Measurements from ENCODE around the gene DAGLA. TPM values are rescaled to one million over a fixed set of nuclear protein-coding genes. Genes with fewer than 3 reads are reported as not detected.

The DAGLA gene
- total and polyA plus RNA-seq, 2 of the 13 experiments (the other 11 are each of a cell fraction or from before 2014, with no cell fraction given), result 2.6 to 3.9 TPM

- in situ Hi-C loops (cut with HindIII; ENCODE audit: extremely low pct_ligation_motif_present, low pct_unique_long_range_greater_than_20kb), result no loop called here
- DNase-seq (ENCODE audit: low spot score), result no peak
- 0 out of 6 replicates have a peak overlapping the region, but pooled peaks of 1 of the 3 experiments have one; percentile 68 for H3K4me3 ChIP-seq (replicated peaks in 1 of 3; ENCODE audit: insufficient read depth in 1 of 3, low read depth in 2 of 3, low read length in 3 of 3)
- ChIA-PET POLR2A (interaction anchor here (1.0 to 6.2 kb wide), 6 partner anchors 17 to 84 kb away, joined by 3 to 43 read pairs (median 11); partner anchors contain the start of genes FEN1 and TMEM258), CTCF (ENCODE audit: low intra/inter-chr PET ratio, low total read pairs) (interaction anchor here (3.5 to 5.4 kb wide), 3 partner anchors 19 to 37 kb away, joined by 18 to 51 read pairs (median 47); no protein-coding TSS in a partner anchor)
- BruUV-seq (replicated peaks), result no TSS peak
- intact Hi-C loops (cut with micrococcal nuclease; ENCODE audit: unreplicated experiment), result no loop called here
- H3K4me1 ChIP-seq (ENCODE audit: insufficient read depth, low read length), result peaks cover 80% of the 10 kb centered on the region
- H3K27ac ChIP-seq (ENCODE audit: extremely low read length, insufficient read depth, low read length), result no peak overlapping the region
- H3K4me2 ChIP-seq (ENCODE audit: low read depth, low read length), result peak overlapping the region; percentile 94
- no peaks in the 10 kb centered on the region for H3K27me3 ChIP-seq (ENCODE audit: control insufficient read depth in 1 of 2, insufficient read depth in 2 of 2, low read length in 2 of 2)
- H2AFZ ChIP-seq (ENCODE audit: low read length), result no peak overlapping the region
- no peak for ATAC-seq
- WGBS (ENCODE audit: low lambda C conversion rate), result 79% methylated on average over 5 of the region's 5 CpGs
- peaks cover 33% of the 10 kb centered on the region for H3K79me2 ChIP-seq (ENCODE audit: insufficient read depth, low read length)
- no peak for FAIRE-seq
- no peaks in the 10 kb centered on the region for H4K20me1 ChIP-seq (ENCODE audit: insufficient read depth, low read length)
- no peak overlapping the region for H3K9ac ChIP-seq (ENCODE audit: insufficient read depth, low read depth, low read length)
- H3K9me3 ChIP-seq (ENCODE audit: low read length), result no peaks in the 10 kb centered on the region
- TF ChIP-seq KDM1A (CRISPR knock-in tag; IDR thresholded peaks at IDR 0.05) (peak; percentile 94), ZMYM3 (CRISPR knock-in tag; IDR thresholded peaks at IDR 0.05) (peak; percentile 91), ADNP (CRISPR knock-in tag; IDR thresholded peaks at IDR 0.05) (0 out of 2 replicates have a peak, but pooled peaks have one; percentile 39), CBX5 (CRISPR knock-in tag; IDR thresholded peaks at IDR 0.05; ENCODE audit: borderline replicate concordance) (0 out of 2 replicates have a peak, but pooled peaks have one; percentile 28), MYC (CRISPR knock-in tag; IDR thresholded peaks at IDR 0.05; ENCODE audit: borderline replicate concordance) (no peak), ATM (IDR thresholded peaks at IDR 0.05; ENCODE audit: borderline replicate concordance) (no peak), XRCC5 (optimal IDR thresholded peaks at IDR 0.05; ENCODE audit: low read length) (no peak), RCOR2 (CRISPR knock-in tag; IDR thresholded peaks at IDR 0.05) (peak; percentile 56), NONO (IDR thresholded peaks at IDR 0.05) (no peak), NONO (CRISPR knock-in tag; conservative IDR thresholded peaks at IDR 0.05) (0 out of 2 replicates have a peak, but pooled peaks have one; percentile 21), TEAD3 (CRISPR knock-in tag; optimal IDR thresholded peaks at IDR 0.05; ENCODE audit: borderline replicate concordance) (peak; percentile 10), FOXK1 (CRISPR knock-in tag; IDR thresholded peaks at IDR 0.05; ENCODE audit: borderline replicate concordance, low read depth) (0 out of 2 replicates have a peak, but pooled peaks have one; percentile 7), ZKSCAN1 (IDR thresholded peaks at IDR 0.05; ENCODE audit: low read length) (peak; percentile 57), CHD4 (IDR thresholded peaks at IDR 0.05; ENCODE audit: borderline replicate concordance, low read length) (peak; percentile 22; the same call in 1 of the 2 replicates), HDAC2 (CRISPR knock-in tag; IDR thresholded peaks at IDR 0.05) (peak; percentile 56), IKZF4 (CRISPR knock-in tag; IDR thresholded peaks at IDR 0.05; ENCODE audit: borderline replicate concordance, low read depth, not compliant biosample characterization) (no peak)
- TF ChIP-seq, protein P1, sequence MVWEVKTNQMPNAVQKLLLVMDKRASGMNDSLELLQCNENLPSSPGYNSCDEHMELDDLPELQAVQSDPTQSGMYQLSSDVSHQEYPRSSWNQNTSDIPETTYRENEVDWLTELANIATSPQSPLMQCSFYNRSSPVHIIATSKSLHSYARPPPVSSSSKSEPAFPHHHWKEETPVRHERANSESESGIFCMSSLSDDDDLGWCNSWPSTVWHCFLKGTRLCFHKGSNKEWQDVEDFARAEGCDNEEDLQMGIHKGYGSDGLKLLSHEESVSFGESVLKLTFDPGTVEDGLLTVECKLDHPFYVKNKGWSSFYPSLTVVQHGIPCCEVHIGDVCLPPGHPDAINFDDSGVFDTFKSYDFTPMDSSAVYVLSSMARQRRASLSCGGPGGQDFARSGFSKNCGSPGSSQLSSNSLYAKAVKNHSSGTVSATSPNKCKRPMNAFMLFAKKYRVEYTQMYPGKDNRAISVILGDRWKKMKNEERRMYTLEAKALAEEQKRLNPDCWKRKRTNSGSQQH (CRISPR knock-in tag; IDR thresholded peaks at IDR 0.05; ENCODE audit: low read depth), result peak; percentile 19; the same call in 1 of the 2 replicates
- TF ChIP-seq, protein P2, sequence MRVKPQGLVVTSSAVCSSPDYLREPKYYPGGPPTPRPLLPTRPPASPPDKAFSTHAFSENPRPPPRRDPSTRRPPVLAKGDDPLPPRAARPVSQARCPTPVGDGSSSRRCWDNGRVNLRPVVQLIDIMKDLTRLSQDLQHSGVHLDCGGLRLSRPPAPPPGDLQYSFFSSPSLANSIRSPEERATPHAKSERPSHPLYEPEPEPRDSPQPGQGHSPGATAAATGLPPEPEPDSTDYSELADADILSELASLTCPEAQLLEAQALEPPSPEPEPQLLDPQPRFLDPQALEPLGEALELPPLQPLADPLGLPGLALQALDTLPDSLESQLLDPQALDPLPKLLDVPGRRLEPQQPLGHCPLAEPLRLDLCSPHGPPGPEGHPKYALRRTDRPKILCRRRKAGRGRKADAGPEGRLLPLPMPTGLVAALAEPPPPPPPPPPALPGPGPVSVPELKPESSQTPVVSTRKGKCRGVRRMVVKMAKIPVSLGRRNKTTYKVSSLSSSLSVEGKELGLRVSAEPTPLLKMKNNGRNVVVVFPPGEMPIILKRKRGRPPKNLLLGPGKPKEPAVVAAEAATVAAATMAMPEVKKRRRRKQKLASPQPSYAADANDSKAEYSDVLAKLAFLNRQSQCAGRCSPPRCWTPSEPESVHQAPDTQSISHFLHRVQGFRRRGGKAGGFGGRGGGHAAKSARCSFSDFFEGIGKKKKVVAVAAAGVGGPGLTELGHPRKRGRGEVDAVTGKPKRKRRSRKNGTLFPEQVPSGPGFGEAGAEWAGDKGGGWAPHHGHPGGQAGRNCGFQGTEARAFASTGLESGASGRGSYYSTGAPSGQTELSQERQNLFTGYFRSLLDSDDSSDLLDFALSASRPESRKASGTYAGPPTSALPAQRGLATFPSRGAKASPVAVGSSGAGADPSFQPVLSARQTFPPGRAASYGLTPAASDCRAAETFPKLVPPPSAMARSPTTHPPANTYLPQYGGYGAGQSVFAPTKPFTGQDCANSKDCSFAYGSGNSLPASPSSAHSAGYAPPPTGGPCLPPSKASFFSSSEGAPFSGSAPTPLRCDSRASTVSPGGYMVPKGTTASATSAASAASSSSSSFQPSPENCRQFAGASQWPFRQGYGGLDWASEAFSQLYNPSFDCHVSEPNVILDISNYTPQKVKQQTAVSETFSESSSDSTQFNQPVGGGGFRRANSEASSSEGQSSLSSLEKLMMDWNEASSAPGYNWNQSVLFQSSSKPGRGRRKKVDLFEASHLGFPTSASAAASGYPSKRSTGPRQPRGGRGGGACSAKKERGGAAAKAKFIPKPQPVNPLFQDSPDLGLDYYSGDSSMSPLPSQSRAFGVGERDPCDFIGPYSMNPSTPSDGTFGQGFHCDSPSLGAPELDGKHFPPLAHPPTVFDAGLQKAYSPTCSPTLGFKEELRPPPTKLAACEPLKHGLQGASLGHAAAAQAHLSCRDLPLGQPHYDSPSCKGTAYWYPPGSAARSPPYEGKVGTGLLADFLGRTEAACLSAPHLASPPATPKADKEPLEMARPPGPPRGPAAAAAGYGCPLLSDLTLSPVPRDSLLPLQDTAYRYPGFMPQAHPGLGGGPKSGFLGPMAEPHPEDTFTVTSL (CRISPR knock-in tag; IDR thresholded peaks at IDR 0.05; ENCODE audit: borderline replicate concordance), result no peak
- no peaks in the 10 kb centered on the region for H3K36me3 ChIP-seq (replicated peaks in 1 of 2; ENCODE audit: control insufficient read depth in 1 of 2, insufficient read depth in 2 of 2, low read length in 2 of 2)
Observed at GRCh38 chr11:61750631-61751273, 70.6 kb downstream of the DAGLA start.
